NCI-H774 (cell line): Measurements from ENCODE around the gene HNRNPA0.

Experiments
- DNase-seq: peaks from one replicate; lab custom pipeline; 2025; lab: John Stamatoyannopoulos, UW

The HNRNPA0 gene

DNA sequence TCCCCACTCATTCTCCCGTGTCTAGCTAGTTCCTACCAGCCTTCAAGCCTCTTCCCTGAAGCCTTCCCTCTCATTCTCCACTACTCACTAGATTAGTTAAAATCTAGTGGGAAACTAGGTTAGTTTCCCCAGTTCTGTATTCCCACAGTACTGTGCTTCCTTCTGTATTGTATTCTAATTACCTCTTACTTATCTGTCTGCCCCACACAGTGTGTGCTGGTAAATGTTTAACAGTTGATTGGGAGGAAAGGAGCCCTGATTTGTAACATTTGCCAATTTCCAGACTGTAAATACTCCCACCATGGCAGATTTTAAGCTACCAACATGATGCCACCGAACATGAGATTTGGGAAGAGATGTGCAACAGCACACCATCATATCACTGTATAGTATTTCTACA, 26.5 kb downstream of the HNRNPA0 start:
- no peak for DNase-seq

- no peak for DNase-seq
Measured at GRCh38 chr5:137724251-137724650, 29.9 kb downstream of the HNRNPA0 start.

DNA sequence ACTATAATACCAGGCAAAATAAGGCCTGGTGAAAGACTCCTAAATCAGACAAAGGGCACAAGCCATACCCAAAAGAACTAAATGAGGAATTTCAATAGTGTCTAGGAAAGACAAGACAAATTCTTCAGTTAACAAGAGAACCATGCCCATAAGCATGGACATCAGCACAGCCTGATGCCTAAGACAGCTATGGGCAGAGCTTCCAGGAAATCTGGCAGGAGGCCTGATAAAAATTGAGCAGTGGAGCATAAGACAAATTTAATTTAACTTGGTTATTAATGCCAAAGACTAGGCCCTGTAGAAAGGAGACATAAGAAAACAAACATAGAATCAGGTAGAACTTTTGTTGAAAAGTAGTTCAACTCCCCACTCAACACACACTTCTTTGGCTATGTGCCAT, 35.6 kb downstream of the HNRNPA0 start:
- no peak for DNase-seq

- no peak for DNase-seq
Measured at GRCh38 chr5:137716337-137716736, 37.8 kb downstream of the HNRNPA0 start.

- no peak for DNase-seq
Measured at GRCh38 chr5:137715456-137715855, 38.7 kb downstream of the HNRNPA0 start.

DNA sequence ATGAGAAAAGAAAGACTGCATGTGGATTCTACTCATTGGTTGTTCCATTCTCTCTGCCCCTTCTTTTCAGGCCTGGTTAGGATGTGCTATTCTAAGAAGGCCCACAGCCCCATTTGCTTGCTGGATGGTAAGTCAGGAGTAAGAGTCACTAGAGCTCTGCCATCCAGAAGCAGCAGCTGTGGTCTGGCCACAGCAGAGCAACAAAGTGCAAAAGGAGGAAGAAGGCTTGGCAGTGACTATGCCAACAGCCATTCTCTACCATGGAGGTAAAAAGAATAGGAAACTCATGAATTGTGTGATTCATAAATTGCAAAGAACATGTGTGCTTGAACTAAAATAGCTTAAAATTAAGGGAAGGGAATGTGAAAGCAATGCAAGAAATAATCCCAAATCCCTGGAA, 39.2 kb downstream of the HNRNPA0 start:
- DNase-seq = no peak

DNA sequence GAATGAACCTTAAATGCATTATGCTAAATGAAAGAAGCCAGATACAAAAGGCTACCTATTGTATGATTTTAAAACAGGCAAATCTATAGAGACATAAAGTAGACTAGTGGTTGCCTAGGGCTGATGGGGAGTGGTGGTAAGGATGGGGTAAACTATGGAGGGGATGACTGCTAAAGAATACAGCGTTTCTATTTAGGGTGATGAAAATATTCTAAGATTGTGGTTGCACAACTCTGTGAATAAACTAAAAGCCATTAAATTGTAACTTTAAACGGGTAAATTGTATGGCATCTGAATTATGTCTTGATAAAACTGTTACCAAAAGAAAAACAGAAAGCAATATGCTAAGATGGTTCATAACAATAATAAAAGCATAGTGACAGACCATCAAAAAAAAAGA, 39.7 kb downstream of the HNRNPA0 start:
- no peak for DNase-seq

- no peak for DNase-seq
Measured at GRCh38 chr5:137712139-137712667, 42.0 kb downstream of the HNRNPA0 start.

DNA sequence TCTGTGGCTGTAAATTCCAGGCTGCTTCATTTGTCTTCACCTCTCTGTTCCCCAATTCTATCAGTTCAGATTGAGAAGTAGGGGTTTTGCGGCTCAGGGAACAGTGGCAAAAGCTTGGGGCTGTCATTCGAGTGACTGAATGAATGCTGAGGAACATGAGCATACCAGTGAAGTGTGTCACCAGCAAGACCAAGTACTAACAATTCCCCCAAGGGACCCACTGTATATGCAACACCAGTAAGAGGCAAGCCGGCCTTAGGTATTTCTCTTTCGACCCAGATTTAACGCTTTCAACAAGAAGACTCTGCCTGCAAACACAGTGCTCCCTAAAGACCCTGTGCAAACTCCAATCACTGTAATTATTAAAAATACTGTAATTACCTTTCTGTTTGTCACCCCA, 44.1 kb downstream of the HNRNPA0 start:
- no peak for DNase-seq

- DNase-seq = no peak
Measured at GRCh38 chr5:137708796-137709559, 45.2 kb downstream of the HNRNPA0 start.

GRCh38 chr5:137708062-137708461, 46.1 kb downstream of the HNRNPA0 start:
- DNase-seq = no peak

GRCh38 chr5:137706841-137707240, 47.3 kb downstream of the HNRNPA0 start:
- DNase-seq = no peak

GRCh38 chr5:137705106-137705505, 49.1 kb downstream of the HNRNPA0 start:
- DNase-seq = no peak

GRCh38 chr5:137703565-137703964, 50.6 kb downstream of the HNRNPA0 start:
- no peak for DNase-seq

DNA sequence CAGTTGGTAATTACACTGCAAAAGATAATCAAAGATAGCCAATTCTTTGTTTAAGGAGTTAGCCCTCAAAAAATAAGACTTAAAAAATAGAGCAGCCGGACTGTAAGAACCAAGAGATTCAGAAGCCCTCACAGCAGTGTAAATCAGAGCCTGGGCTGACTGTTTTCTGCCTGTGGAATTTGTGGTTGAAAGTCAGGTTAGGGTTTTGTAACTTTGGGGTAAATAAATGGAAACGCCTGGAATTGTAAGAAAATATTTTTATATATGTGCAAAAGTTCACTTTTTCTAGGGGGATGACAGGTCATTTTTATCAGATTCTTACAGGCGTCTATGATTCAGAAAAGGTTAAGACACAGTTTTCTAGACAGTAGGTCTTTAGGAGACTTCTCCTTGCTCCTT, 53.9 kb downstream of the HNRNPA0 start:
- DNase-seq = no peak

GRCh38 chr5:137699336-137700281, 54.6 kb downstream of the HNRNPA0 start:
- DNase-seq = no peak

DNA sequence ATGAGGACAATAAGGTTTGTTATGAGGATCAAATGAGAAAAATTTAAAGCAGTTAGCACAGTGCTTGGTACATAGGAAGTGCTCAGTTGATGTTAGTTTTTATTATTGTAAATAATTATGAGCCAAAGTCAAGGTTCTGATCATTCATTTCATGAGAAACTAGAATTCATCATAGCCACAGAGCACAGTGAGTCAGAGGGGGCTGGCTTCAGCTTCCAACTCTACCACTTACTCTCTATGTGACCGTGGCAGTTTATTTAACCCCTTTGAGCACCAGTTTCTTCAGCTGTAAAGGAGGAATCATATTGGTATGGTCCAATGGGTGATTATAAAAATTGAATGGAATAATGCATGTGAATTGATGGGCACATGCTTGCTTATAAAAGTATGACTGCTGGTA, 57.7 kb downstream of the HNRNPA0 start:
- DNase-seq = no peak

DNA sequence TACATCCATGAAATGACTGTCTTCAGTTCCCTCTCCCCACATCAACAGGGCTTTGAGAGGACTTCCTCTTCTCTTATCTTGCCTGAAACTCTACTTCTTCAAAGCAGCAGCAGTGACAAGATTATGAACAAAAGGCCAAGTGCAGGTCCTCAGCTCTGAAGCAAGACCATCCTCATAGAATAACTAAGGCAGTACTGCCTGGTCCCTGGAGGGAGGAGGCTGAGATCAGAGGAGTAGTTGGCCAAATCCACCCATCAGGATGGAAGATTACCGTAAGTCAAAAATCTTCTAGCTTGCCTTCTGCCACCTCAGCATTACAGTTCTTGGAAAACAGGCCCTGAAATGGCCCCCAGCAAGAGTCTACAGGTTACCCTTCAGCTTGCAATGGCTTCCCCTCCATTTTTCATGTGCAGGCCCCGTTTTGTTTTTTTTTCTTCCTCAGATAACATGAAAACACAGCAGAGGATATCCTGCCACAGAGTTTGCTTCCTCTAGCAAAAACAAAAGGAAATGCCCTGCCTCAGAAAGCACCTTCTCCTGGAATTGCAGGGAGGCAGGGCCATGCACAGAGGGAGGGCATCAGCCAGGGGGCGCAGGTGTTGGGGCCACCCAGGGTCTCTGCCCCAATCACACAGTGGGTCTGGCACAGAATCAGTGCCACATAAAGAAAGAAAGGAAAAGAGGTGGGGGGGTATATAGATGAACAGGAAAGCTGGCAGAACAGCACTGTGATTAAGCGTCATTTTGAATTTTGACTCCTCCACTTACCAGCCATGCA, 58.3 kb downstream of the HNRNPA0 start:
- no peak for DNase-seq
